Sigmoid colon (tissue), 3 donors: ENCODE data around the gene ODAM.

ENCODE experiments used
- POLR2A ChIP-seq, 2 donors: fragments of 450-650 bp; IDR thresholded peaks; one replicate each; pipeline ENCODE4 v1.6.1; 2016; ENCODE audit warnings: antibody characterized with exemption in 2 of 2, mild to moderate bottlenecking in 2 of 2, moderate library complexity in 2 of 2
- TF ChIP-seq, protein P1 (sequence below), 4 experiments: fragments of 450-650 bp in 3 of 4; fragments of 200-600 bp in 1 of 4; IDR thresholded peaks; one replicate each; pipeline ENCODE4 v1.5.1; 2016 to 2019; ENCODE audit warnings: antibody characterized with exemption in 4 of 4, mild to moderate bottlenecking in 3 of 4, moderate library complexity in 2 of 4

DNA sequence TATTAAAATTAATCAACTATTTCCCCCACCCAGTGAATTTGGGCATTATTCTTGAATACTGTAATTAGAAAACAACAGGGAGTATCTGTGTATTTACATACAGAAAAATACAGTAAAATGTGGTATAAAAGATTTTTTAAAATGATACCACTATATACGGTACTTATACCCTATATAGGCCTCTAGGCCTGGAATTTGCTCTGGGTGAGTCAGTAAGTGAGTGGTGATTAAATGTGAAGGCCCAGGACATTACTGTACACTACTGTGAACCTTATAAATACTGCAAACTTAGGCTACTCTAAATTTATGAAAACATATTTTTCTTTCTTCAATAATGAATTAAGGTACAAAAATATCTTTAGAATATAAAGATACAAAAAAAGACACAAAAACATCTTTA, 40.6 kb downstream of the ODAM start:
- TF ChIP-seq, protein P1, sequence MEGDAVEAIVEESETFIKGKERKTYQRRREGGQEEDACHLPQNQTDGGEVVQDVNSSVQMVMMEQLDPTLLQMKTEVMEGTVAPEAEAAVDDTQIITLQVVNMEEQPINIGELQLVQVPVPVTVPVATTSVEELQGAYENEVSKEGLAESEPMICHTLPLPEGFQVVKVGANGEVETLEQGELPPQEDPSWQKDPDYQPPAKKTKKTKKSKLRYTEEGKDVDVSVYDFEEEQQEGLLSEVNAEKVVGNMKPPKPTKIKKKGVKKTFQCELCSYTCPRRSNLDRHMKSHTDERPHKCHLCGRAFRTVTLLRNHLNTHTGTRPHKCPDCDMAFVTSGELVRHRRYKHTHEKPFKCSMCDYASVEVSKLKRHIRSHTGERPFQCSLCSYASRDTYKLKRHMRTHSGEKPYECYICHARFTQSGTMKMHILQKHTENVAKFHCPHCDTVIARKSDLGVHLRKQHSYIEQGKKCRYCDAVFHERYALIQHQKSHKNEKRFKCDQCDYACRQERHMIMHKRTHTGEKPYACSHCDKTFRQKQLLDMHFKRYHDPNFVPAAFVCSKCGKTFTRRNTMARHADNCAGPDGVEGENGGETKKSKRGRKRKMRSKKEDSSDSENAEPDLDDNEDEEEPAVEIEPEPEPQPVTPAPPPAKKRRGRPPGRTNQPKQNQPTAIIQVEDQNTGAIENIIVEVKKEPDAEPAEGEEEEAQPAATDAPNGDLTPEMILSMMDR (IDR thresholded peaks at IDR 0.05): no peak
- no peak for TF ChIP-seq POLR2A (IDR thresholded peaks at IDR 0.05)
